Pancreas (tissue), 10 donors: ENCODE measurements around the gene TCL1A. TPM values are rescaled to one million over a fixed set of nuclear protein-coding genes. Genes with fewer than 3 reads are reported as not detected.
A peak's percentile ranks its signal among the peaks of the same experiment; 100 is the strongest.

Source experiments
- ATAC-seq, 4 donors: fragments of 200-7000 bp; cut with Tn5 transposase; one replicate each; pipeline versions ENCODE4 v1.8.0 to v1.9.1; 2020; ENCODE audit warnings: mild to moderate bottlenecking in 4 of 4, moderate library complexity in 4 of 4
- DNase-seq, 6 donors: peaks; one replicate each; pipeline ENCODE4 v3.0.0-alpha.2; 2020
- FAIRE-seq: peaks from 2 replicates; lab custom pipeline; 2012; peaks lifted over from hg19 to GRCh38; lab: Jason Lieb, UNC
- H3K27ac ChIP-seq, 4 donors: fragments of 200-600 bp; sonication (generic); 1 replicate in 3 of 4; 2 replicates in 1 of 4; pipeline versions ENCODE4 v1.5.0 to v1.8.0; 2020
- H3K27me3 ChIP-seq, 4 donors: fragments of 200-600 bp; one replicate each; pipeline ENCODE4 v1.8.0; 2021
- H3K36me3 ChIP-seq, 3 donors: fragments of 200-600 bp; sonication (generic) in 1 of 3; one replicate each; pipeline versions ENCODE4 v1.5.0 to v1.8.0; 2020 to 2021
- H3K4me1 ChIP-seq, 3 donors: fragments of 200-600 bp; one replicate each; pipeline ENCODE4 v1.8.0; 2021
- H3K4me3 ChIP-seq, 4 donors: fragments of 200-600 bp; sonication (generic) in 2 of 4; one replicate each; pipeline versions ENCODE4 v1.5.0 to v1.8.0; 2020 to 2021
- H3K9me3 ChIP-seq, 4 donors: fragments of 200-600 bp; one replicate each; pipeline ENCODE4 v1.8.0; 2021
- CTCF ChIP-seq, 4 donors: fragments of 200-600 bp; sonication (generic) in 3 of 4; IDR thresholded peaks; one replicate each; pipeline versions ENCODE4 v1.5.0 to v1.8.0; 2021; ENCODE audit warnings: antibody characterized with exemption in 4 of 4
- WGBS, 2 donors: extraction: QIAGEN DNeasy Blood & Tissue Kit; methylation state at CpG; one replicate each; pipeline ENCODE4 v1.1.7; 2013; 5-methylcytosine and 5-hydroxymethylcytosine counted together
- intact Hi-C, 3 donors: fragments of 100-400 bp; cut with DNase I; formaldehyde crosslinking; loops; one replicate each; pipeline versions ENCODE4 v1.11.1 to v1.14.2; 2022
- polyA plus RNA-seq, 2 donors: library from polyadenylated mRNA; stranded (reverse); fragments of 200-250 nt; gene quantifications; one replicate each; pipeline ENCODE4 v1.2.3, GENCODE V29; 2013
- total RNA-seq, 6 donors: library from RNA; stranded (reverse); fragmentation: NEBNext Ultra II Directional in 4 of 6; extraction: Animal tissue kit (Norgen Biotek cat#: 25700) in 4 of 6; gene quantifications; one replicate each; pipeline versions ENCODE4 v1.2.1 to v1.2.4, GENCODE V29; 2021 to 2023
- donor health status: healthy with polysubstance abuse.
- donor health status: DM: no; HTN: no; CAD: no; lungs with moderate emphysema.
- donor health status: DM: no; HTN: no; CAD: no.
- donor health status: control.
- donor health status: control.
- donor health status: Bipolar disorder and iron deficiency.
- donor health status: DM: yes; HTN: yes; CAD: no.
- donor health status: DM: no; HTN: no; CAD: no.
- donor health status: DM: no; HTN: no; CAD: no.
- donor health status: DM: yes; HTN: yes; CAD: no.

Gene TCL1A
- total and polyA plus RNA-seq, 8 donors, result 0.09 to 0.16 TPM; not detected in 6

GRCh38 chr14:95725685-95726336 lies 11.9 kb upstream of the TCL1A start:
- FAIRE-seq, result no peak
- no peak for ATAC-seq
- no peaks in the 10 kb centered on the region for H3K9me3 ChIP-seq
- intact Hi-C loops, result no loop called here
- H3K27me3 ChIP-seq, result no peaks in the 10 kb centered on the region
- no peak overlapping the region for H3K4me3 ChIP-seq
- no peaks in the 10 kb centered on the region for H3K36me3 ChIP-seq
- DNase-seq, result no peak
- TF ChIP-seq CTCF (IDR thresholded peaks at IDR 0.05), result no peak
- WGBS, 2 donors, result 84 to 93% methylated on average over 5 of the region's 5 CpGs
- no peak overlapping the region for H3K27ac ChIP-seq
- peaks cover 0 to 10% (median 6%) of the 10 kb centered on the region in 3 donors for H3K4me1 ChIP-seq

- DNase-seq (no peak), ATAC-seq (no peak), FAIRE-seq (peak; percentile 9)
- peaks cover 0 to 8% (median 5%) of the 10 kb centered on the region in 3 donors for H3K4me1 ChIP-seq
- no peaks in the 10 kb centered on the region for H3K36me3 ChIP-seq
- no peaks in the 10 kb centered on the region for H3K9me3 ChIP-seq
- no peak overlapping the region for H3K4me3 ChIP-seq
- intact Hi-C loops, result no loop called here
- no peaks in the 10 kb centered on the region for H3K27me3 ChIP-seq
- no peak overlapping the region for H3K27ac ChIP-seq
- 64 to 66% methylated on average over 1 of the region's 1 CpG for WGBS, 2 donors
- TF ChIP-seq CTCF (IDR thresholded peaks at IDR 0.05), result no peak
Measured at GRCh38 chr14:95722525-95723190, 8.7 kb upstream of the TCL1A start.

- TF ChIP-seq CTCF (IDR thresholded peaks at IDR 0.05), result no peak
- FAIRE-seq (no peak), ATAC-seq (no peak), DNase-seq (no peak)
- no peaks in the 10 kb centered on the region for H3K4me1 ChIP-seq
- H3K36me3 ChIP-seq, result no peaks in the 10 kb centered on the region
- WGBS, 2 donors, result 87 to 90% methylated on average over 9 of the region's 9 CpGs
- H3K27ac ChIP-seq, result no peak overlapping the region
- no peaks in the 10 kb centered on the region for H3K9me3 ChIP-seq
- no peak overlapping the region for H3K4me3 ChIP-seq
- intact Hi-C loops, result no loop called here
- peaks cover 0 to 6% (median 0%) of the 10 kb centered on the region in 4 donors for H3K27me3 ChIP-seq
Measured at GRCh38 chr14:95712398-95712797, 1.5 kb downstream of the TCL1A start.

- Histone ChIP-seq H3K27me3 (peaks cover 0 to 6% (median 0%) of the 10 kb centered on the region in 4 donors), H3K4me3 (no peak overlapping the region), H3K27ac (no peak overlapping the region), H3K36me3 (no peaks in the 10 kb centered on the region), H3K9me3 (no peaks in the 10 kb centered on the region), H3K4me1 (no peaks in the 10 kb centered on the region)
- TF ChIP-seq CTCF (IDR thresholded peaks at IDR 0.05), result no peak
- 73 to 81% methylated on average over 8 to 9 of the region's 9 CpGs for WGBS, 2 donors
- ATAC-seq (no peak), FAIRE-seq (no peak), DNase-seq (no peak)
- intact Hi-C loops, result no loop called here
Measured at GRCh38 chr14:95711476-95712176, 2.3 kb downstream of the TCL1A start.
